Mesenchymal stem cell (in vitro differentiated cells and primary cell): ENCODE results near the gene KLHL2.
"Not testable (repeated sequence)": the region's sequence is repeated elsewhere in the genome, so short reads cannot be mapped to it uniquely, and the experiment has no call there.

Experiments used
- DNase-seq: peaks from one replicate; pipeline ENCODE4 v3.0.0-alpha.2; 2013
- H2AFZ ChIP-seq: one replicate; pipeline ENCODE4 v1.6.1; 2013; ENCODE audit warnings: low read depth, mild to moderate bottlenecking, control low read depth, inconsistent platforms, low read length, moderate library complexity
- H2AK5ac ChIP-seq: 2 replicates; pipeline ENCODE4 v1.6.1; 2013; ENCODE audit warnings: low read length, moderate library complexity, mild to moderate bottlenecking, inconsistent platforms; ENCODE audit not compliant: severe bottlenecking
- H2BK120ac ChIP-seq: one replicate; pipeline ENCODE4 v1.6.1; 2013; ENCODE audit warnings: low read depth, mild to moderate bottlenecking, inconsistent platforms, low read length, moderate library complexity
- H2BK12ac ChIP-seq, 2 experiments: one replicate each; pipeline ENCODE4 v1.6.1; 2013; ENCODE audit warnings: inconsistent platforms in 2 of 2, low read length in 2 of 2, mild to moderate bottlenecking in 2 of 2, moderate library complexity in 2 of 2, control low read depth in 1 of 2
- H2BK15ac ChIP-seq: one replicate; pipeline ENCODE4 v1.6.1; 2013; ENCODE audit warnings: mild to moderate bottlenecking, low read depth, inconsistent platforms; ENCODE audit not compliant: poor library complexity, severe bottlenecking
- H2BK5ac ChIP-seq: 2 replicates; pipeline ENCODE4 v1.6.1; 2013; ENCODE audit warnings: low read depth, mild to moderate bottlenecking, low read length, control low read depth, inconsistent platforms; ENCODE audit not compliant: poor library complexity, severe bottlenecking
- H3K14ac ChIP-seq, 2 experiments: one replicate each; pipeline ENCODE4 v1.6.1; 2013; ENCODE audit warnings: inconsistent platforms in 2 of 2, low read length in 2 of 2, control low read depth in 1 of 2, mild to moderate bottlenecking in 1 of 2, moderate library complexity in 1 of 2
- H3K18ac ChIP-seq, 2 experiments: one replicate each; pipeline ENCODE4 v1.6.1; 2013; ENCODE audit warnings: inconsistent platforms in 2 of 2, low read length in 2 of 2, control low read depth in 1 of 2, low read depth in 1 of 2, mild to moderate bottlenecking in 1 of 2
- H3K23ac ChIP-seq, 2 experiments: one replicate each; pipeline ENCODE4 v1.6.1; 2013; ENCODE audit warnings: inconsistent platforms in 2 of 2, low read length in 2 of 2, mild to moderate bottlenecking in 2 of 2, moderate library complexity in 2 of 2, control low read depth in 1 of 2
- H3K27ac ChIP-seq: 2 replicates; pipeline ENCODE4 v1.5.1; 2013; ENCODE audit warnings: mild to moderate bottlenecking, moderate library complexity, low read length, control low read depth, inconsistent platforms; ENCODE audit not compliant: poor library complexity, severe bottlenecking
- H3K27me3 ChIP-seq, 2 experiments: 2 replicates each; pipeline versions ENCODE4 v1.6.1 to v1.7.0; 2013; ENCODE audit warnings: low read length in 2 of 2, mild to moderate bottlenecking in 2 of 2, moderate library complexity in 2 of 2, control low read depth in 1 of 2, inconsistent platforms in 1 of 2; ENCODE audit not compliant: control insufficient read depth in 1 of 2, insufficient read depth in 1 of 2
- H3K36me3 ChIP-seq, 2 experiments: 2 replicates each; pipeline versions ENCODE4 v1.6.1 to v1.7.0; 2013; ENCODE audit warnings: low read length in 2 of 2, control low read depth in 1 of 2, inconsistent platforms in 1 of 2, low read depth in 1 of 2, mild to moderate bottlenecking in 1 of 2; ENCODE audit not compliant: insufficient read depth in 2 of 2, control insufficient read depth in 1 of 2
- H3K4ac ChIP-seq, 2 experiments: one replicate each; pipeline ENCODE4 v1.6.1; 2013; ENCODE audit warnings: inconsistent platforms in 2 of 2, low read length in 2 of 2, mild to moderate bottlenecking in 2 of 2, moderate library complexity in 2 of 2, control low read depth in 1 of 2, low read depth in 1 of 2
- H3K4me1 ChIP-seq: 2 replicates; pipeline ENCODE4 v1.6.1; 2013; ENCODE audit warnings: low read depth, low read length, control low read depth; ENCODE audit not compliant: control insufficient read depth, insufficient read depth
- H3K4me2 ChIP-seq: 2 replicates; pipeline ENCODE4 v1.6.1; 2013; ENCODE audit warnings: low read length, mild to moderate bottlenecking, inconsistent platforms; ENCODE audit not compliant: poor library complexity, severe bottlenecking
- H3K4me3 ChIP-seq, 2 experiments: 2 replicates each; pipeline versions ENCODE4 v1.5.1 to v1.7.0; 2013; ENCODE audit warnings: low read length in 2 of 2, mild to moderate bottlenecking in 2 of 2, control low read depth in 1 of 2, low read depth in 1 of 2; ENCODE audit not compliant: insufficient read depth in 1 of 2
- H3K79me1 ChIP-seq: replicated peaks from 2 replicates; pipeline ENCODE4 v1.6.1; 2013; ENCODE audit warnings: mild to moderate bottlenecking, control low read depth, low read length, inconsistent platforms; ENCODE audit not compliant: poor library complexity, severe bottlenecking
- H3K9ac ChIP-seq: 2 replicates; pipeline ENCODE4 v1.7.0; 2013; ENCODE audit warnings: mild to moderate bottlenecking, low read length, moderate library complexity
- H3K9me3 ChIP-seq: 2 replicates; pipeline ENCODE4 v1.7.0; 2013; ENCODE audit warnings: mild to moderate bottlenecking, low read length; ENCODE audit not compliant: control insufficient read depth
- H4K8ac ChIP-seq: one replicate; pipeline ENCODE4 v1.6.1; 2013; ENCODE audit warnings: inconsistent platforms, mild to moderate bottlenecking, low read length, moderate library complexity
- H4K91ac ChIP-seq: one replicate; pipeline ENCODE4 v1.6.1; 2013; ENCODE audit warnings: mild to moderate bottlenecking, low read length, inconsistent platforms
- WGBS: methylation state at CpG from one replicate; pipeline ENCODE4 v1.1.7; 2013; ENCODE audit warnings: mixed read lengths; 5-methylcytosine and 5-hydroxymethylcytosine counted together

The KLHL2 gene

DNA sequence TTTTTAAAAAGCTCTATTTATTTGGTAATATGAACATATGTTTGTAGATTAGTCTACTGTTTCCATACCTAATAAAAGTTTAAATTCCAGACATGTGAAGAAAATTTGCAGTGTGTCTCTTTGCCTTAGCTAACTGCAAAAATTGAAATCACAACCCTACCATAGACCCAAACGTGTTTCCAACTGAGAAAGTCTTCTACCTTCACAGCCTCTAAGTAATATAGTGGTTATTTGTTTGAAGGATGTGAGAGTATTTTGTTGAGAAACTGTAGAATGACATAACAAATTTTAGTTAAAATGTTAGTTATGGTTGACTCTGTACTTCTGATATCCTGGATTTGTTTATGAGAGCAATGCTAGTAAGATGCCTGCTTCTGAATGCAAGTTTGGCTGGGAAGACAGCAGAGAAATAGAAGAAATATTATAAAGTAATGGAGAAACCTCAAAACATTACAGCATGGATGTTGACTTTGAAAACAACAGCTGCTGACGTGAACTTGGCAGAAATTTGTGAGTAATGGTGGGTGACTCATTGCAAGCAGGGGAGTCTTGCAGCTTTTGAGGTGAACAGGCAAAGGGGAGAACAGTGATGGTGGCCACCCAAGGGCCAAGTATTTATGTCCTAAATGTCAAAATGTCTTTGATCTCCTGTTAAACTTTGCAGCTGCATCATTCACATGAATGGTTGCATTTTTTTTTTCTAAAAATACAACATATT is 7.8 kb downstream of the KLHL2 start:
- H3K18ac ChIP-seq, H2AFZ ChIP-seq, H3K9ac ChIP-seq, H3K79me1 ChIP-seq, H2BK15ac ChIP-seq, H3K4ac ChIP-seq, H2BK12ac ChIP-seq, H3K14ac ChIP-seq, H2BK5ac ChIP-seq, H4K91ac ChIP-seq, H3K9me3 ChIP-seq, H3K23ac ChIP-seq, H2AK5ac ChIP-seq, H3K4me1 ChIP-seq, H3K27me3 ChIP-seq, H2BK120ac ChIP-seq, H3K4me2 ChIP-seq, H3K36me3 ChIP-seq, H3K27ac ChIP-seq, H3K4me3 ChIP-seq, H4K8ac ChIP-seq: not testable (repeated sequence)
- DNase-seq: peak; percentile 66
- 0% methylated on average over 1 of the region's 2 CpGs for WGBS

DNA sequence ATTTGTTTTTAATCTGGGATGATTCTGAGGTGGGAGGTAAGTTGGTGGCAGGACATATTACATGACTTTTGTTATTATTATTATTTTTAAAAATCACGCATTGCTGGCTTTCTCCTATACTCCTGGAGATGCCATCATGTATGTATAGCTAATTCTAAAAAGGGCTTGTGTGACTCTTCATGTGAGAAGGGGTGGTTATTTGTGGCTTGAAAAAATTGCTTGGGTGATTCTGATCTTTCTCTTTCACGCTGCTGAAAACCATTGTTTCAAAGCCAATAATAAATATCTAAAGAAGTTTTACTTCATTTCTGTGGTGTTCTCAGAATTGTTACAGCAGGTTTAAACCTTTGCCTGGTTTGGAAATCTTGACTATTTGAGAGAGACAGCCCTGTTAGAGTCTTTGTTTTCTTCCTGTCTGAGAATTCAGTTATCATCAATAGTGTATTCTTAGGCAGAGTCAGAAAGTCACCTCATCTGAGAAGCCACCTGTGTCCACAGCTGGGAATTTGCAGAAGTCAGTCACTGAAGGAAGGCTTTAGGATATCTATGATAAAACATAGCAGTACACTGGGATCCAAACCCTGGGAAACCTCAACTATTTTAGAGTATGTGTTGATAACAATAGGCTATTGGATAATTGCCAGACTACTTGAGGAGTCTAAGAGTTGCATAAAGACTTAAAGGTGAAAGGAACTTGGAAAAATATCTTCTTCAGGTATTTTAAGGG is 8.6 kb downstream of the KLHL2 start:
- not testable (repeated sequence) for H3K4ac ChIP-seq, H2AFZ ChIP-seq, H4K91ac ChIP-seq, H3K4me2 ChIP-seq, H3K27me3 ChIP-seq, H2BK120ac ChIP-seq, H2AK5ac ChIP-seq, H4K8ac ChIP-seq, DNase-seq, H3K36me3 ChIP-seq, H3K18ac ChIP-seq, H3K23ac ChIP-seq, H3K9me3 ChIP-seq, H3K9ac ChIP-seq, H3K14ac ChIP-seq, H3K79me1 ChIP-seq, H2BK5ac ChIP-seq, H3K4me1 ChIP-seq, H2BK15ac ChIP-seq, H3K4me3 ChIP-seq, H2BK12ac ChIP-seq
- peak overlapping the region; percentile 57 for H3K27ac ChIP-seq
- WGBS: no CpG with 5 or more reads among the region's 2 CpGs

DNA sequence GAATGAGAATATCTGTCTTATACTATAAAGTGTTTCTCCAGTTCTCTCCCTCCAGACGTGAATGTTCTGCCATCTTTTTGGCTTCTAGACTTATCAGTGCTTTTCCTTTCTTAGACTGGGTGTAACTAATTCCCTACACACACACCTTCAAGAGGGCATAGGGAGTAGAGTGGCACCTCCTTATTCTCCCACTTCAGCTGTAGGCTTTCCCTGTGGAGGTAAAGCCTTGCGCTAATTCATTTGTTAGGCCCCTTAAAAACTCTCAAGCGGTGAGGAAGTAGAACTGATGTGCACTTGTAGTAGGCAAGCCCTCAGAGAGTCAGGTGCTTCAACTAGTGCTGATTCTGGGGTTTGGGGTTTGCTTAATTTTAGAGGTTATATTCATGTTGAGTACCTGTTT is 10.0 kb downstream of the KLHL2 start:
- WGBS: 97% methylated on average over 3 of the region's 3 CpGs
- no peak overlapping the region for H2BK120ac ChIP-seq
- no peak overlapping the region for H4K8ac ChIP-seq
- no peak overlapping the region for H3K18ac ChIP-seq
- no peak overlapping the region for H3K14ac ChIP-seq
- H3K4me1 ChIP-seq: no peaks in the 10 kb centered on the region
- H3K27me3 ChIP-seq: no peaks in the 10 kb centered on the region
- H3K23ac ChIP-seq: no peak overlapping the region
- no peak overlapping the region for H2BK5ac ChIP-seq
- no peak overlapping the region for H2BK12ac ChIP-seq
- no peak overlapping the region for H2BK15ac ChIP-seq
- H3K4me3 ChIP-seq: no peak overlapping the region
- H2AFZ ChIP-seq: no peak overlapping the region
- H3K9me3 ChIP-seq: no peaks in the 10 kb centered on the region
- no peak overlapping the region for H4K91ac ChIP-seq
- no peak for DNase-seq
- peak overlapping the region; percentile 76 for H2AK5ac ChIP-seq
- H3K27ac ChIP-seq: no peak overlapping the region
- H3K79me1 ChIP-seq: peaks cover 9% of the 10 kb centered on the region
- no peak overlapping the region for H3K4me2 ChIP-seq
- H3K4ac ChIP-seq: no peak overlapping the region
- no peak overlapping the region for H3K9ac ChIP-seq
- no peaks in the 10 kb centered on the region for H3K36me3 ChIP-seq

DNA sequence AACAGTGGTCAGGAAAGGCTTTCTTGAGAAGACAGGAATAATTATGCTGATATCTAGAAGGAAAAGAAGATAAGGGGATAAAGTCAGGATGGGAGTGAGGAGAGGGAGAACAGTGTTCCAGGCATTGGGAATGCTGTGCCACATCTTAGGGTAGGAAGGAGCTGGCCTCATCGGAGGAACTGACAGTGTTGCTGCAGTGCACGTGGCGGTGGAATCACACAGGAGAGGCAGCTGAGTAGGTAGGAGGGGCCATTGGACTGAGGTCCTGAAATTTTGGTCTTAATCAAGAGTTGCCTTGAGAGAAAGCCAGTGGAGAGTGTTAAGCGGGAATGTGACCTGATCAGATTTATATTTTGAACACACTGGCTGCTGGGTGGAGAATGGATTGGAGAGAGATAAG is 13.9 kb downstream of the KLHL2 start:
- H3K23ac ChIP-seq, H2BK120ac ChIP-seq, H2AK5ac ChIP-seq, H3K4ac ChIP-seq, H3K9ac ChIP-seq, H3K36me3 ChIP-seq, DNase-seq, H2BK15ac ChIP-seq, H4K91ac ChIP-seq, H3K14ac ChIP-seq, H3K18ac ChIP-seq, H2BK5ac ChIP-seq, H4K8ac ChIP-seq, H2AFZ ChIP-seq, H2BK12ac ChIP-seq, H3K4me3 ChIP-seq, H3K4me1 ChIP-seq, H3K4me2 ChIP-seq, H3K27ac ChIP-seq, H3K9me3 ChIP-seq, H3K27me3 ChIP-seq: not testable (repeated sequence)
- WGBS: 81% methylated on average over 4 of the region's 4 CpGs
- peaks cover 16% of the 10 kb centered on the region for H3K79me1 ChIP-seq
